Mucosa of rectum (tissue), 2 donors: ENCODE measurements around the gene ITGB5.

Experiments used
- H3K27ac ChIP-seq, 2 donors: one replicate each; pipeline ENCODE4 v1.7.0; 2013; ENCODE audit warnings: inconsistent platforms in 2 of 2, low read depth in 2 of 2, low read length in 2 of 2
- H3K27me3 ChIP-seq, 2 donors: one replicate each; pipeline ENCODE4 v1.7.0; 2013; ENCODE audit warnings: low read length in 2 of 2; ENCODE audit not compliant: control insufficient read depth in 2 of 2, insufficient read depth in 2 of 2
- H3K36me3 ChIP-seq, 2 donors: one replicate each; pipeline ENCODE4 v1.7.0; 2013; ENCODE audit warnings: low read length in 2 of 2; ENCODE audit not compliant: control insufficient read depth in 2 of 2, insufficient read depth in 2 of 2
- H3K4me1 ChIP-seq, 2 donors: one replicate each; pipeline ENCODE4 v1.7.0; 2013; ENCODE audit warnings: low read length in 2 of 2, mild to moderate bottlenecking in 1 of 2; ENCODE audit not compliant: control insufficient read depth in 2 of 2, insufficient read depth in 2 of 2
- H3K4me3 ChIP-seq, 2 donors: one replicate each; pipeline ENCODE4 v1.7.0; 2013; ENCODE audit warnings: low read length in 2 of 2
- H3K9ac ChIP-seq, 2 donors: one replicate each; pipeline ENCODE4 v1.7.0; 2013; ENCODE audit warnings: low read length in 2 of 2, low read depth in 1 of 2, mild to moderate bottlenecking in 1 of 2
- H3K9me3 ChIP-seq, 2 donors: one replicate each; pipeline ENCODE4 v1.7.0; 2013; ENCODE audit warnings: low read length in 2 of 2; ENCODE audit not compliant: control insufficient read depth in 2 of 2
- donor health status: healthy.
- donor health status: Normal muscosa, but diverticular disease.

ITGB5 gene

DNA sequence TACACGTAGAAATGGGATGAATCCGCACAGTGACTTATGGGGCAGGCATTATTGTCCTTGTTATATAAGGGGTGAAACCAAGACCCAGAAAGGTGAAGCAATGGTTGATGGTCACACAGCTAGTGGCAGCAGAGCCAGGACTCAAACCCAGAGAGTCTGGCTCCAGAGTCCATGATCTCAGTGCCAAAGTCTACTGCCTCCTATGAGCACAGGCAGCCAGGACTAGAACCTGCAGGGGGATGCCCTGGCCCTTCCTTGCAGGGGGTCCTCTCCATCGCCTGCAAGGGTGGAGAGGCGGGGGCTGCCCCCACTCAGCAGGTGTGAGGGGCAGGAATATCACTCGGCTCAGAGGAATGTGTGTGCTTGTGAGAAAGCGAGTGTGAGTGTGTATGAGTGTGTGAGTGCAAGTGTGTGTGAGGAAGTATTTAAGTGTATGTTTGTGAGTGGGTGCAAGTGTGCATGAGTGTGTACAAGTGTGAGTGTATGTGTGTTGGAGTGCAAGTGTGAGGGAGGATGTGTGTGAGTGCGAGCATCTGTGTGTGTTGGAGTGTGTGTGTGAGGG, 112.2 kb downstream of the ITGB5 start:
- Histone ChIP-seq H3K27ac (no peak overlapping the region), H3K4me1 (peaks cover 0 to 6% of the 10 kb centered on the region in 2 donors), H3K9ac (no peak overlapping the region), H3K4me3 (no peak overlapping the region), H3K36me3 (peaks cover 0 to 2% of the 10 kb centered on the region in 2 donors), H3K9me3 (no peaks in the 10 kb centered on the region), H3K27me3 (no peaks in the 10 kb centered on the region)

DNA sequence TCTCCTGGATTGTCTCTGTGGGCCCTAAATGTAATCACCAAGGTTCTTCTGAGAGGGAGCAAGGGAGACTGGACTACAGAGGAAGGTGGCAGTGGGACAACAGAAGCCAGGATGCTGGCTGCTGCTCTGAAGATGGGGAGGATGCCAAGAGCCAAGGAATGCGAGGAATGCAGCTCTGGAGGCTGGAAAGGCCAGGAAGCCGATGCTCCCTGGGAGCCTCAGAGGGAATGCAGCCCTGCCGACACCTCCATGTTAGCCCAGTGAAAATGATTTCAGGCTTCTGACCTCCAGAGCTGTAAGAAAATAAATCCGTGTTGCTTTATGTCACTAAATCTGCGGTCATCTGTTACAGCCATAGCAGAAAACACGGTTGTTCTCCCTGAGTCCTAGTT, 112.8 kb downstream of the ITGB5 start:
- Histone ChIP-seq H3K9ac (no peak overlapping the region), H3K27me3 (no peaks in the 10 kb centered on the region), H3K9me3 (no peaks in the 10 kb centered on the region), H3K27ac (no peak overlapping the region), H3K36me3 (peaks cover 0 to 2% of the 10 kb centered on the region in 2 donors), H3K4me1 (peaks cover 0 to 3% of the 10 kb centered on the region in 2 donors), H3K4me3 (no peak overlapping the region)

DNA sequence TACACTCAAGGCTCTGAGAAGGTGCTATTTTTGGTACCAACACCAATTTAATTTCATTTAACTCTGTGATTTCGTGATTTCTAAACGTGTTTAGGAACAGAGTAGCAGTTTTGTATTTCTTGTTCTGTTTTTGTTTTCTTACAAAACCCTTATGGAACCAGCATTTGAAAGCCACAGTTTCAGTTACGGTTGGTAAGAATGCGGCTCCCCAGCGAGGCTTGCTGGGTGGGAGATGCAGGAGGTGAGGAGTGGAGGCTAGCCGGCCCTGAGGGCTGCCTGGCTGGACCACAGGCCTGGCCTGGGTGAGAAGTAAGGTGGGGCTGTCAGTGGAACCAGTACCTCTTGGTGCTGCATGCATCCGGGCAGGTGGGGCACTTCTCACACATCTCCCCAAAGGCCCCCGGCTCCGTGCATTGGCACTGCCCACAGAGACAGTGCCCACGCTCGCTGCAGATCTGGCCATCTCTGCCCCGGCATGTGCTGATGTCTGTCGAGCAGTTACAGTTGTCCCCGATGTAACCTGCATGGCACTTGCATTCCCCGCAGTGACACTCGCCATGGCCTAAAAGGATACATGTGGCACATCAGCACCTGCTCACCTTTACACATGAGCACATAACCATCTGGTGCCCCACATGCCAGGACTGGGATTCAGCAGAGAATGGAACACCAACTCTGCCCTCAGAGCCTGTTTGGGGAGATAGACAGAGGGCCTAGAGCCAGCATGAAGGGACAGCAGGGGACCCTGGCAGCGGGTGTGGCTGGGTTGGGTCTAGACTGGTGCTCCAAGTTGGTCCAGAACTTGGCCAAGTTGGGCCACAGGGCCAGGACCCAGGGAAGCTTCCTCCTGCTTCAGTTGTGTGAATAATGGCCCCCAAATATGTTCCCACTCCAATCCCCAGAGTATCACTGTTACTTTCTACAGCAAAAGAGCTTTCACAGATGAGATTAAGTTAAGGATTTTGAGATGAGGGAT, 113.5 kb downstream of the ITGB5 start:
- Histone ChIP-seq H3K9ac (no peak overlapping the region), H3K27me3 (no peaks in the 10 kb centered on the region), H3K9me3 (no peaks in the 10 kb centered on the region), H3K4me3 (no peak overlapping the region), H3K36me3 (peaks cover 0 to 2% of the 10 kb centered on the region in 2 donors), H3K27ac (no peak overlapping the region), H3K4me1 (peaks cover 0 to 3% of the 10 kb centered on the region in 2 donors)

DNA sequence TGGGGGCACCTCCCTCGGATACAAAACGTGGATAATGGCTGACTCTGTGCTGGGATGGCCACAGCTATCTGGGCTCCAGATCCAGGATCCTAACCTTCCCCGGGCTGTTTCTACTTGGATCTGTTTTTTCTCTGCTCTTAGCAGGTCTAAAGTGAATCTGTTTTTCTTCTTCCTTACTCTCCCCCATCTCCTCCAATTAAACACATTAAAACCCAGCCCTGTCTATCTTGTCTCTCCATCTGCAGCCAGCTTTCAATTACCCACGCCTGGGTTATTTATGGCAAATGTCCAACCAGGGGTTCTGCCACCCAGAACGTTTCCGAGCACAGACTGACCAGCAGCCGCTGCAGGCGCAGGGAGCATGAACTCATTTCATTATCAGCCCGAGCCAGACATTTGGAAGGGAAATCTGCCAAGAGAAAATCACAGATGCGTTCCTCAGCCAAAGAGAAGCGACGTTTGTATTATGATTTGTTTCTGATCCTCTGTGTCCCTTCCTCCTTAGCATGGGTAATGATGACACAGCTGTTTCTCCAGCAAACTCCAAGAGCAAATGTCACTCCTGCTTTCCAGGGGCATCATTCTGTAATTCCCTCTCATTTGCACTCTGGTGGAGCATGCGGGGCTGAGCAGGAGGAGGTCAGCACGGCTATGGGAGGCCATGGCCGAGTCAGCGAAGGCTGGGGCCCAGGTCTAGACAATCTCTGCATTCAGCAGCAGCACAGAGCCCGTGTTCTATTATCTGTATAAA, 114.9 kb downstream of the ITGB5 start:
- H3K4me3 ChIP-seq = no peak overlapping the region

DNA sequence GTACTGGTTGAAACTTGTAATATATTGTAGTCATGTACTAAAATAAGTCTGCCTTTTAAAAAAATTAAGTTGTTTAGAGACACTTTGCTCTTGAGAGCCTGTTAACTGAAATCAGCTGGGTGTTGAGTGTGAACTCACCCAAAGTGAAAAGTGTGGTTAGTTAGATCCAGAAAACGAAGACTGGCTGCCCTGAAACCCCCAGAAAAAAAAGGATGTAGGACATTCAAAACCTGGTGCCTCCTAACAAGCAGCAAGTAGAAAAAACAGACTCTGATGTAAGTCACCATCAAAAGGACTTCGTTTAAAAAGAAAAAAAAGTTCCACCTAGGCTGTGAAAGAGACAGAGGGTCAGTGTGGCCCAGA, 116.1 kb downstream of the ITGB5 start:
- Histone ChIP-seq H3K9me3 (no peaks in the 10 kb centered on the region), H3K4me1 (peaks cover 0 to 3% of the 10 kb centered on the region in 2 donors), H3K36me3 (peaks cover 9% of the 10 kb centered on the region in 2 donors), H3K9ac (no peak overlapping the region), H3K27me3 (no peaks in the 10 kb centered on the region), H3K27ac (peak overlapping the region in 1 of 2 donors; percentile 7), H3K4me3 (no peak overlapping the region)

More for the DNA sequence above, 114.9 kb downstream of the ITGB5 start:
- Histone ChIP-seq H3K36me3 (peaks cover 3 to 8% of the 10 kb centered on the region in 2 donors), H3K9ac (no peak overlapping the region), H3K4me1 (peaks cover 0 to 3% of the 10 kb centered on the region in 2 donors), H3K27ac (peak overlapping the region in 1 of 2 donors; percentile 32), H3K27me3 (no peaks in the 10 kb centered on the region), H3K9me3 (no peaks in the 10 kb centered on the region)

DNA sequence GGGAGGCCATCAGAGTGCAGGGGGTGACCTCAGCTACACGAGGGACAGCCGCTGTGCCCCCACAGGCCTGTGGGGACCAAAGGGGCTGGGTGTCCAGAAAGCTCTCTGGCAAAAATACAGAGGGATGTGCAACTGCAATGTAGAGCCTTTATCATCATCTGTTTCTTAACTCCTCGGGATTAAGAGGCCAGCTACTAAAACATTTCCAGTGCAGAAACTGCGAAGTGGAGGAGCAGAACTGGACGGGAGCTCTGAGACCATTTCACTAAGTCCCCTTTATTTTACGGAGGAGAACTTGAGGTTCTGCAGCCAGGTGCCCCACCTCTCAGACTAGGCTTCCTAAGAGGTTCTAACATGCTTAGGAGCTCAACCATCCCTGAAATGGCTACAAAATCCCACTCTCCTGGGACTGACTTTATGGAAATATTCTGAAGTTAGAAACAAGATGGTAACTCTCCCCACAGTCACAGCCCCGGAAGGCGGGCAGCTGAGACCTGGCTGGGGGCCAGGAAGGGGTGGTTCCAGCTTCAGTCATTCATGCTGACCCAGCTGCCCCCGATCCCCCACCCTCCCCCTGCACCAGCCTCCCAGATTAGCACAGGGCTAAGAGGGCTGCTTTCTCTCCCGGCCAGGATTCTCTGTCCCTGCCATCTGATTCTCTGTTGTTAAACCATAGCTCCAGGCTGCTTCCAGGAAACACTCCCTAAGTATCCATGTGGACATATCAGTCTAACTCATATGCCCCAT, 116.7 kb downstream of the ITGB5 start:
- Histone ChIP-seq H3K4me1 (peaks cover 0 to 3% of the 10 kb centered on the region in 2 donors), H3K4me3 (no peak overlapping the region), H3K9me3 (no peaks in the 10 kb centered on the region), H3K36me3 (peaks cover 10% of the 10 kb centered on the region in 2 donors), H3K27ac (no peak overlapping the region), H3K9ac (no peak overlapping the region), H3K27me3 (no peaks in the 10 kb centered on the region)

DNA sequence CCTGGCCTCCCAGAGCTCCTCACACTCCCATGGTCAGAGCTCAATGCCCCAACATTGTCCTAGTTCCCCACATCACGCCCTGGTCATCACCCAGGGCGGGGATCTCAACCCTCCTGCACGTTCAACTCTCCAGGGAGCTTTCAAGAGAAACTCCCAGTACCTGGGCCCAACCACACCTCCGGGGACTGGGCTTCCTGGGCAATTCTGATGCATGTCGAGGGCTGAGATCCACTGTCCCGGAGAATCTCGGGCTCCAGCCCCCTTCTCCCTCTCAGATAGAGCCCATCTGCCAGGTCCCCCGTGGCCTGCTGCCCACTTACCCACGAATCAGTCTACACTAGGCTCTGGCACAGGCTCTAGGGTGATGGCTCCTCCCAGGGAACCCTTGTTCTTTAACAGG, 117.7 kb downstream of the ITGB5 start:
- Histone ChIP-seq H3K9me3 (no peaks in the 10 kb centered on the region), H3K4me3 (no peak overlapping the region), H3K27ac (no peak overlapping the region), H3K4me1 (peaks cover 0 to 3% of the 10 kb centered on the region in 2 donors), H3K27me3 (no peaks in the 10 kb centered on the region), H3K36me3 (peaks cover 17 to 18% of the 10 kb centered on the region in 2 donors), H3K9ac (no peak overlapping the region)

DNA sequence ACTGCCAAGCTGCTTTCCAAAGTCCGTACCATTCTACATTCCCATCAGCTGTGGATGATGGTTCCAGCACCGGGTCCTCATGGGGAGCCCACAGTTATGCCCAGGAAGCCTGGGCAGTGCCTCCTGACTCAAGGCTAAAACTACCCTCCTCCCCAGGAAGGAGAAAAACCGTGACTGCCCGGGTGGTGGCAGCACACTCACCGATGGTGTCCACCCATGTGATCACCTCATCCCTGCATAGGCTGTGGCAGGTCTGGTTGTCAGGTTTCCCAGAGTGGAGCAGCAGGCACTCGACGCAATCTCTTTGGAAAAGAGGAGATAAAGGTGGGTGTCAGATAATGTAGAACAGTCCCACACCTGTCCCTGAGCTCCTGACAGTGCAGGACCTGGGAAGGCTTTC, 118.4 kb downstream of the ITGB5 start:
- peaks cover 17 to 25% of the 10 kb centered on the region in 2 donors for H3K36me3 ChIP-seq
- no peaks in the 10 kb centered on the region for H3K9me3 ChIP-seq
- no peak overlapping the region for H3K9ac ChIP-seq
- no peak overlapping the region for H3K4me3 ChIP-seq
- H3K27ac ChIP-seq = no peak overlapping the region
- H3K4me1 ChIP-seq = peaks cover 0 to 3% of the 10 kb centered on the region in 2 donors
- H3K27me3 ChIP-seq = no peaks in the 10 kb centered on the region

DNA sequence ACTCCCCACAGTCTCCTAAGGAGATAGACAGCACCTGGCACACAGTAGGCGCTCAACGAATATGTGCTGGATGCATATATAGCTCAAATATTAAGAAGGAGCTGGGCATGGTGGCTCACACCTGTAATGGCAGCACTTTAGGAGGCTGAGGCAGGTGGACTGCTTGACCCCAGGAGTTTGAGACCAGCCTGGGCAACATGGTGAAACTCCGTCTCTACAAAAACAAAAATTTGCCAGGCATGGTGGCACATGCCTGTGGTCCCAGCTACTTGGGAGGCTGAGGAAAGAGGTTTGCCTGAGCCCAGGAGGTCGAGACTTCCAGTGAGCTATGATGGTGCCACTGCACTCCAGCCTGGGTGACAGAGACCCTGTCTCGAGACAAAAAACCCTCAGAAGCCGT, 119.5 kb downstream of the ITGB5 start:
- no peaks in the 10 kb centered on the region for H3K9me3 ChIP-seq
- H3K4me1 ChIP-seq = peaks cover 0 to 3% of the 10 kb centered on the region in 2 donors
- H3K4me3 ChIP-seq = no peak overlapping the region
- no peak overlapping the region for H3K9ac ChIP-seq
- H3K27ac ChIP-seq = no peak overlapping the region
- no peaks in the 10 kb centered on the region for H3K27me3 ChIP-seq
- H3K36me3 ChIP-seq = peaks cover 22 to 30% of the 10 kb centered on the region in 2 donors
